ENCODE data around the gene LGALS14.

DNA sequence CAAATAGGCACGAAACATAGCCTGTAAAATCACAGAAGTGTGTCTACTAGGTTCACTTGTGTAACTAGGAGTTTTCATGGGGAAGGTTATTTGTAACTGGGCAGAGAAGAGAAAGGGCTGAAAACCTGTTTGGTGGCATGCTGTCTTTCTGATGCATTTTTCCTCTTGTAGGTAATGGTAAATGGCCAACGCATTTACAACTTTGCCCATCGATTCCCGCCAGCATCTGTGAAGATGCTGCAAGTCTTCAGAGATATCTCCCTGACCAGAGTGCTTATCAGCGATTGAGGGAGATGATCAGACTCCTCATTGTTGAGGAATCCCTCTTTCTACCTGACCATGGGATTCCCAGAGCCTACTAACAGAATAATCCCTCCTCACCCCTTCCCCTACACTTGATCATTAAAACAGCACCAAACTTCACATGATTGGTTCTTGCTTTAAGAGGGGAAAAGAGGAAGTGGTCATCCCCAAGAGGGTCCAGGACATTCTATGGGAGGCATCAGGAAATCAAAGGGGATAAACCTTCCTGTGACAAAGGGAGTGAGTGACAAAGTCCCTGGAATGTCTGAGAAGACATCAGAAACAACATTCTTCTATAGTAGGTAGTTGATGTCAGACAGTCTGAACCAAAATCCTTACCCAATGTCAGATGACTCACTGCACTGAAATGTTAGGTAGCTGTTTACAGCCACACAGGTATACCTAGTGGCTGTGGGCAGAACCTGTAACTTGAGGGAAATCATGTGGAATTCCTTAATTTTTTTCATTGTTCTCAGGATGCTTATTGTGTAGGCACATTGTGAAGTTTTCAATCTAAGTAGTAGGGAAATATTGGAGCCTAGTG is 5.0 kb downstream of the LGALS14 start:
- no peak for TF ChIP-seq POLR2AphosphoS5 (IDR thresholded peaks at IDR 0.05; ENCODE audit: low read depth, low read length)
- TF ChIP-seq POLR2A (IDR thresholded peaks at IDR 0.05; ENCODE audit: low read depth, low read length) = no peak
- TF ChIP-seq TAF1 (IDR thresholded peaks at IDR 0.05; ENCODE audit: borderline replicate concordance, low read depth, low read length) = no peak
